Common myeloid progenitor, CD34-positive (primary cell): ENCODE data around the gene CRACDL.
A peak's percentile ranks its signal among the peaks of the same experiment; 100 is the strongest.

Experiments
- CTCF ChIA-PET: fragments of 350-600 bp; sonication (Branson Sonifier 250); formaldehyde crosslinking; loops from one replicate; lab custom pipeline; 2021; ENCODE audit warnings: antibody characterized with exemption; lab: Charles Lee
- POLR2A ChIA-PET: fragments of 350-600 bp; sonication (Branson Sonifier 250); formaldehyde crosslinking; loops from one replicate; lab custom pipeline; 2021; ENCODE audit warnings: antibody characterized with exemption; lab: Charles Lee
- DNase-seq, 3 donors: peaks; one replicate each; pipeline versions ENCODE4 v3.0.0 to v3.0.0-alpha.2; 2013
- H3K27ac ChIP-seq, 2 experiments: 1 replicate in 1 of 2; 2 replicates in 1 of 2; pipeline ENCODE4 v1.7.0; 2013; ENCODE audit warnings: inconsistent platforms in 2 of 2, low read length in 2 of 2, mild to moderate bottlenecking in 2 of 2, low read depth in 1 of 2, moderate library complexity in 1 of 2; ENCODE audit not compliant: severe bottlenecking in 2 of 2, insufficient read depth in 1 of 2, poor library complexity in 1 of 2
- H3K27me3 ChIP-seq, 5 experiments: replicated peaks in 2 of 5; 1 replicate in 3 of 5; 2 replicates in 2 of 5; pipeline versions ENCODE4 v1.6.1 to v1.7.0; 2013; ENCODE audit warnings: low read length in 4 of 5, mild to moderate bottlenecking in 2 of 5, moderate library complexity in 2 of 5, inconsistent platforms in 1 of 5; ENCODE audit not compliant: insufficient read depth in 5 of 5, control insufficient read depth in 4 of 5
- H3K36me3 ChIP-seq, 4 experiments: 1 replicate in 2 of 4; 2 replicates in 2 of 4; pipeline versions ENCODE4 v1.6.1 to v1.7.0; 2013; ENCODE audit warnings: low read length in 3 of 4, control low read depth in 1 of 4, mild to moderate bottlenecking in 1 of 4; ENCODE audit not compliant: control insufficient read depth in 4 of 4, insufficient read depth in 4 of 4
- H3K4me1 ChIP-seq, 4 experiments: 1 replicate in 3 of 4; 2 replicates in 1 of 4; pipeline versions ENCODE4 v1.6.1 to v1.7.1; 2013; ENCODE audit warnings: low read length in 3 of 4, mild to moderate bottlenecking in 3 of 4, control low read depth in 1 of 4, inconsistent platforms in 1 of 4, moderate library complexity in 1 of 4; ENCODE audit not compliant: control insufficient read depth in 4 of 4, insufficient read depth in 4 of 4; ENCODE audit errors: control extremely low read depth in 1 of 4
- H3K4me3 ChIP-seq, 7 experiments: 1 replicate in 4 of 7; 2 replicates in 3 of 7; pipeline versions ENCODE4 v1.5.1 to v1.7.0; 2013; ENCODE audit warnings: mild to moderate bottlenecking in 7 of 7, low read length in 6 of 7, moderate library complexity in 6 of 7, inconsistent platforms in 2 of 7, low read depth in 2 of 7, control low read depth in 1 of 7; ENCODE audit not compliant: insufficient read depth in 4 of 7, control insufficient read depth in 1 of 7; ENCODE audit errors: extremely low read depth in 1 of 7
- H3K9me3 ChIP-seq, 5 experiments: 1 replicate in 4 of 5; 2 replicates in 1 of 5; pipeline versions ENCODE4 v1.6.1 to v1.7.1; 2013; ENCODE audit warnings: low read length in 4 of 5, mild to moderate bottlenecking in 2 of 5, inconsistent platforms in 1 of 5, low read depth in 1 of 5, moderate library complexity in 1 of 5; ENCODE audit not compliant: control insufficient read depth in 4 of 5, insufficient read depth in 2 of 5; ENCODE audit errors: control extremely low read depth in 1 of 5
- WGBS: methylation state at CpG from one replicate; pipeline ENCODE4 v1.1.5; 2013; ENCODE audit not compliant: insufficient coverage; 5-methylcytosine and 5-hydroxymethylcytosine counted together

Gene CRACDL

GRCh38 chr2:98825858-98826257 is 110.2 kb downstream of the CRACDL start:
- Histone ChIP-seq H3K27me3 (peaks cover 0 to 8% (median 0%) of the 10 kb centered on the region in 5 experiments), H3K36me3 (no peaks in the 10 kb centered on the region), H3K9me3 (peaks cover 0 to 3% (median 0%) of the 10 kb centered on the region in 5 experiments), H3K27ac (no peak overlapping the region), H3K4me3 (no peak overlapping the region), H3K4me1 (peaks cover 22 to 57% (median 40%) of the 10 kb centered on the region in 4 experiments)
- ChIA-PET POLR2A (no interaction called here), CTCF (interaction anchor here (1.1 to 1.4 kb wide), 2 partner anchors 66 to 67 kb away, joined by 3 read pairs; no protein-coding TSS in a partner anchor)
- 100% methylated on average over 3 of the region's 6 CpGs for WGBS
- no peak for DNase-seq

GRCh38 chr2:98825404-98825803 is 110.6 kb downstream of the CRACDL start:
- ChIA-PET CTCF (interaction anchor here (1.4 kb wide), 1 partner anchor 67 kb away, joined by 3 read pairs; no protein-coding TSS in a partner anchor), POLR2A (no interaction called here)
- WGBS = 100% methylated on average over 6 of the region's 6 CpGs
- Histone ChIP-seq H3K4me3 (no peak overlapping the region), H3K27ac (no peak overlapping the region), H3K9me3 (peaks cover 0 to 3% (median 0%) of the 10 kb centered on the region in 5 experiments), H3K27me3 (peaks cover 0 to 8% (median 0%) of the 10 kb centered on the region in 5 experiments), H3K4me1 (peaks cover 22 to 56% (median 38%) of the 10 kb centered on the region in 4 experiments), H3K36me3 (no peaks in the 10 kb centered on the region)
- DNase-seq = no peak

GRCh38 chr2:98825020-98825350 is 111.0 kb downstream of the CRACDL start:
- ChIA-PET CTCF (interaction anchor here (1.9 to 4.5 kb wide), 2 partner anchors 17 to 93 kb away, joined by 5 to 21 read pairs; partner anchors contain the start of gene MGAT4A), POLR2A (no interaction called here)
- Histone ChIP-seq H3K4me3 (no peak overlapping the region), H3K9me3 (peaks cover 0 to 3% (median 0%) of the 10 kb centered on the region in 5 experiments), H3K4me1 (peaks cover 22 to 52% (median 36%) of the 10 kb centered on the region in 4 experiments), H3K36me3 (no peaks in the 10 kb centered on the region), H3K27me3 (peaks cover 0 to 8% (median 0%) of the 10 kb centered on the region in 5 experiments), H3K27ac (no peak overlapping the region)
- no peak for DNase-seq
- 89% methylated on average over 3 of the region's 3 CpGs for WGBS

- H3K9me3 ChIP-seq = peaks cover 0 to 3% (median 0%) of the 10 kb centered on the region in 5 experiments
- H3K4me3 ChIP-seq = no peak overlapping the region
- CTCF ChIA-PET = interaction anchor here (1.4 to 4.5 kb wide), 5 partner anchors 17 to 118 kb away, joined by 3 to 21 read pairs (median 5); partner anchors contain the start of gene MGAT4A
- DNase-seq = peak in 2 of 3 donors; percentile 56 to 67
- POLR2A ChIA-PET = no interaction called here
- H3K4me1 ChIP-seq = peaks cover 20 to 47% (median 31%) of the 10 kb centered on the region in 4 experiments
- peaks cover 0 to 8% (median 0%) of the 10 kb centered on the region in 5 experiments for H3K27me3 ChIP-seq
- H3K36me3 ChIP-seq = no peaks in the 10 kb centered on the region
- no peak overlapping the region for H3K27ac ChIP-seq
- WGBS = 29% methylated on average over 2 of the region's 2 CpGs
These were observed 111.6 kb downstream of the CRACDL start for GRCh38 chr2:98824256-98825019.

GRCh38 chr2:98823196-98824170 is 112.5 kb downstream of the CRACDL start:
- H3K27ac ChIP-seq = no peak overlapping the region
- H3K9me3 ChIP-seq = peaks cover 0 to 3% (median 0%) of the 10 kb centered on the region in 5 experiments
- peaks cover 13 to 37% (median 21%) of the 10 kb centered on the region in 4 experiments for H3K4me1 ChIP-seq
- no peaks in the 10 kb centered on the region for H3K36me3 ChIP-seq
- DNase-seq = peak in 2 of 3 donors; percentile 38 to 47
- WGBS = 52% methylated on average over 30 of the region's 40 CpGs
- ChIA-PET POLR2A (no interaction called here), CTCF (interaction anchor here (0.6 to 4.5 kb wide), 11 partner anchors 9 to 174 kb away, joined by 3 to 21 read pairs (median 5); partner anchors contain the start of gene MGAT4A)
- H3K27me3 ChIP-seq = peaks cover 0 to 8% (median 0%) of the 10 kb centered on the region in 5 experiments
- H3K4me3 ChIP-seq = peak overlapping the region in 6 of 7 experiments; percentile 26 to 67 (median 50)

- H3K4me3 ChIP-seq = peak overlapping the region; percentile 13 to 67 (median 43)
- ChIA-PET CTCF (interaction anchor here (0.7 to 4.5 kb wide), 12 partner anchors 8 to 213 kb away, joined by 3 to 21 read pairs (median 4); partner anchors contain the start of gene MGAT4A), POLR2A (interaction anchor here (0.6 kb wide), 1 partner anchor 166 kb away, joined by 14 read pairs; no protein-coding TSS in a partner anchor)
- peak; percentile 54 to 74 (median 74) for DNase-seq
- peaks cover 8 to 28% (median 16%) of the 10 kb centered on the region in 4 experiments for H3K4me1 ChIP-seq
- WGBS = 12% methylated on average over 101 of the region's 117 CpGs
- peaks cover 0 to 3% (median 0%) of the 10 kb centered on the region in 5 experiments for H3K9me3 ChIP-seq
- no peaks in the 10 kb centered on the region for H3K36me3 ChIP-seq
- H3K27ac ChIP-seq = no peak overlapping the region
- peaks cover 0 to 8% (median 0%) of the 10 kb centered on the region in 5 experiments for H3K27me3 ChIP-seq
These were observed 113.5 kb downstream of the CRACDL start for GRCh38 chr2:98822301-98823164.
